ENCODE results near the gene CSRP1. TPM values are rescaled to one million over a fixed set of nuclear protein-coding genes. Genes with fewer than 3 reads are reported as not detected.

The CSRP1 gene
- total and polyA plus RNA-seq, 2 experiments from 2014 or later, result 5.8 to 29.9 TPM

DNA sequence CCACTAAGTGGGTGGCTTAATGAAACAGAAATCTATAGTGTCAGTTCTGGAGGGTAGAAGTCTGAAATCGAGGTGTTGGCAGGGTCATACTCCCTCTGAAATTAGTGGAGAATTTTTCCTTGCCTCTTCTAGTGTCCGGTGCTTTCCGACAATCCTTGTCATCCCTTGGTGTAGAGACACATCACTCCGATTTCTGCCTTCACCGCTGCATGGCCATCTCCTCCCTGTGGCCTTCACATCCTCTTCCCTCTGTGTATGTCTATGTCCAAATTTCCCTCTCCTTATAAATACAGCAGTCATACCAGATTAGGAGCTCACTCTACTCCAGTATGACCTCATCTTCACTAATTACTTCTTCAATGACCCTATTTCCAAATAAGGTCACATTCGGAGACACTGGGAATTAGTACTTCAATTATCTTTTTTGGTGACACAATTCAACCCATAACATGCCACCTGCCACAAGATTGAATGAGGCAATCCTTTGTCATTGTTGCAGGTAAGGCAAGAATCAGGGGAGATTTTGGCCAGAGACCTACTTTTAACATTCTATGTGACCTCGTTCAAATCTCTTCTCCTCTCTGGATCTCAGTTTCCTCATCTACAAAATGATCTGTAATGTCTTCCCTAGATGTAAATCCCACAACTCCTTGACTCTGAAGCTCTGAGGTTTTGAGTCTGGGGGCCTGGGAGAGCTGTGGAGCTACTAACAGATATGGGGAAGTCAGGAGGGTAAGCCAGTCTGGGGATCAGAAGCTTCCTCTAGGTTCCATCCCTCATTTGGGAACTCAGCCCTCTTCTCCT, 48.1 kb upstream of the CSRP1 start (continued):
- no peak for TF ChIP-seq EZH2phosphoT487 (IDR thresholded peaks at IDR 0.05; ENCODE audit: unreplicated experiment)
- TF ChIP-seq, protein P1, sequence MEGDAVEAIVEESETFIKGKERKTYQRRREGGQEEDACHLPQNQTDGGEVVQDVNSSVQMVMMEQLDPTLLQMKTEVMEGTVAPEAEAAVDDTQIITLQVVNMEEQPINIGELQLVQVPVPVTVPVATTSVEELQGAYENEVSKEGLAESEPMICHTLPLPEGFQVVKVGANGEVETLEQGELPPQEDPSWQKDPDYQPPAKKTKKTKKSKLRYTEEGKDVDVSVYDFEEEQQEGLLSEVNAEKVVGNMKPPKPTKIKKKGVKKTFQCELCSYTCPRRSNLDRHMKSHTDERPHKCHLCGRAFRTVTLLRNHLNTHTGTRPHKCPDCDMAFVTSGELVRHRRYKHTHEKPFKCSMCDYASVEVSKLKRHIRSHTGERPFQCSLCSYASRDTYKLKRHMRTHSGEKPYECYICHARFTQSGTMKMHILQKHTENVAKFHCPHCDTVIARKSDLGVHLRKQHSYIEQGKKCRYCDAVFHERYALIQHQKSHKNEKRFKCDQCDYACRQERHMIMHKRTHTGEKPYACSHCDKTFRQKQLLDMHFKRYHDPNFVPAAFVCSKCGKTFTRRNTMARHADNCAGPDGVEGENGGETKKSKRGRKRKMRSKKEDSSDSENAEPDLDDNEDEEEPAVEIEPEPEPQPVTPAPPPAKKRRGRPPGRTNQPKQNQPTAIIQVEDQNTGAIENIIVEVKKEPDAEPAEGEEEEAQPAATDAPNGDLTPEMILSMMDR (conservative IDR thresholded peaks at IDR 0.05; ENCODE audit: low read depth in 2 of 2), result no peak
- TF ChIP-seq JUNB (IDR thresholded peaks at IDR 0.05; ENCODE audit: unreplicated experiment), result no peak
- TF ChIP-seq, protein P2, sequence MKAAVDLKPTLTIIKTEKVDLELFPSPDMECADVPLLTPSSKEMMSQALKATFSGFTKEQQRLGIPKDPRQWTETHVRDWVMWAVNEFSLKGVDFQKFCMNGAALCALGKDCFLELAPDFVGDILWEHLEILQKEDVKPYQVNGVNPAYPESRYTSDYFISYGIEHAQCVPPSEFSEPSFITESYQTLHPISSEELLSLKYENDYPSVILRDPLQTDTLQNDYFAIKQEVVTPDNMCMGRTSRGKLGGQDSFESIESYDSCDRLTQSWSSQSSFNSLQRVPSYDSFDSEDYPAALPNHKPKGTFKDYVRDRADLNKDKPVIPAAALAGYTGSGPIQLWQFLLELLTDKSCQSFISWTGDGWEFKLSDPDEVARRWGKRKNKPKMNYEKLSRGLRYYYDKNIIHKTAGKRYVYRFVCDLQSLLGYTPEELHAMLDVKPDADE (IDR thresholded peaks at IDR 0.05), result no peak
- no peak for TF ChIP-seq POLR2AphosphoS5 (IDR thresholded peaks at IDR 0.05; ENCODE audit: low read depth)

DNA sequence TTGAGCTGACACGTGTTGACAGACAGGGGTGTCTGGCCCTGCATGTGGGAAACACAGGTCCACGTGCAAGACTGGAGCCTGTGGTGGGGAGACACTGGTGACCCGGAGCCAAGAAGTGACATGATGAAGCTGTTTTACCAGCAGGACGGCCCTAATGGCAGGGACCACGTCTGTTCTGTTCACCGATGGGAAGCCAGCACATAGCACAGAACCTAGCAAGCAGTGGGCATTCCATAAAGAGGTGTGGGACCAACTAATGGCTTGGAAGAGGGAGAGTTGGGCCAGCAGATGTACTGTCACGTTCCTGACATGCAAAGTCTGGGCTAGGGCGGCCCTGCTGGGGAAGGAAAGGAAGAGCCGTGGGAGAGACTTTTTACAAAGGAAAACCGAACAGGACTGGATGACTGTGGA, 47.3 kb upstream of the CSRP1 start:
- Histone ChIP-seq H3K27ac (ENCODE audit: low read depth) (no peak overlapping the region), H3K4me2 (no peak overlapping the region), H3K9me2 (ENCODE audit: insufficient read depth) (no peaks in the 10 kb centered on the region), H3F3A (replicated peaks; ENCODE audit: low read depth) (no peaks in the 10 kb centered on the region), H3K4me1 (ENCODE audit: insufficient read depth) (no peaks in the 10 kb centered on the region; the same call in 1 of the 2 replicates), H4K20me1 (replicated peaks; ENCODE audit: insufficient read depth) (no peaks in the 10 kb centered on the region), H3K36me3 (ENCODE audit: insufficient read depth) (no peaks in the 10 kb centered on the region), H2AFZ (no peak overlapping the region), H3K4me3 (no peak overlapping the region), H3K79me2 (replicated peaks; ENCODE audit: insufficient read depth) (no peaks in the 10 kb centered on the region), H3K27me3 (ENCODE audit: insufficient read depth) (no peaks in the 10 kb centered on the region)
- H3K4me1 Mint-ChIP-seq, result peaks cover 10% of the 10 kb centered on the region
- no peak for TF ChIP-seq POLR2AphosphoS5 (IDR thresholded peaks at IDR 0.05; ENCODE audit: low read depth)
- TF ChIP-seq, protein P3, sequence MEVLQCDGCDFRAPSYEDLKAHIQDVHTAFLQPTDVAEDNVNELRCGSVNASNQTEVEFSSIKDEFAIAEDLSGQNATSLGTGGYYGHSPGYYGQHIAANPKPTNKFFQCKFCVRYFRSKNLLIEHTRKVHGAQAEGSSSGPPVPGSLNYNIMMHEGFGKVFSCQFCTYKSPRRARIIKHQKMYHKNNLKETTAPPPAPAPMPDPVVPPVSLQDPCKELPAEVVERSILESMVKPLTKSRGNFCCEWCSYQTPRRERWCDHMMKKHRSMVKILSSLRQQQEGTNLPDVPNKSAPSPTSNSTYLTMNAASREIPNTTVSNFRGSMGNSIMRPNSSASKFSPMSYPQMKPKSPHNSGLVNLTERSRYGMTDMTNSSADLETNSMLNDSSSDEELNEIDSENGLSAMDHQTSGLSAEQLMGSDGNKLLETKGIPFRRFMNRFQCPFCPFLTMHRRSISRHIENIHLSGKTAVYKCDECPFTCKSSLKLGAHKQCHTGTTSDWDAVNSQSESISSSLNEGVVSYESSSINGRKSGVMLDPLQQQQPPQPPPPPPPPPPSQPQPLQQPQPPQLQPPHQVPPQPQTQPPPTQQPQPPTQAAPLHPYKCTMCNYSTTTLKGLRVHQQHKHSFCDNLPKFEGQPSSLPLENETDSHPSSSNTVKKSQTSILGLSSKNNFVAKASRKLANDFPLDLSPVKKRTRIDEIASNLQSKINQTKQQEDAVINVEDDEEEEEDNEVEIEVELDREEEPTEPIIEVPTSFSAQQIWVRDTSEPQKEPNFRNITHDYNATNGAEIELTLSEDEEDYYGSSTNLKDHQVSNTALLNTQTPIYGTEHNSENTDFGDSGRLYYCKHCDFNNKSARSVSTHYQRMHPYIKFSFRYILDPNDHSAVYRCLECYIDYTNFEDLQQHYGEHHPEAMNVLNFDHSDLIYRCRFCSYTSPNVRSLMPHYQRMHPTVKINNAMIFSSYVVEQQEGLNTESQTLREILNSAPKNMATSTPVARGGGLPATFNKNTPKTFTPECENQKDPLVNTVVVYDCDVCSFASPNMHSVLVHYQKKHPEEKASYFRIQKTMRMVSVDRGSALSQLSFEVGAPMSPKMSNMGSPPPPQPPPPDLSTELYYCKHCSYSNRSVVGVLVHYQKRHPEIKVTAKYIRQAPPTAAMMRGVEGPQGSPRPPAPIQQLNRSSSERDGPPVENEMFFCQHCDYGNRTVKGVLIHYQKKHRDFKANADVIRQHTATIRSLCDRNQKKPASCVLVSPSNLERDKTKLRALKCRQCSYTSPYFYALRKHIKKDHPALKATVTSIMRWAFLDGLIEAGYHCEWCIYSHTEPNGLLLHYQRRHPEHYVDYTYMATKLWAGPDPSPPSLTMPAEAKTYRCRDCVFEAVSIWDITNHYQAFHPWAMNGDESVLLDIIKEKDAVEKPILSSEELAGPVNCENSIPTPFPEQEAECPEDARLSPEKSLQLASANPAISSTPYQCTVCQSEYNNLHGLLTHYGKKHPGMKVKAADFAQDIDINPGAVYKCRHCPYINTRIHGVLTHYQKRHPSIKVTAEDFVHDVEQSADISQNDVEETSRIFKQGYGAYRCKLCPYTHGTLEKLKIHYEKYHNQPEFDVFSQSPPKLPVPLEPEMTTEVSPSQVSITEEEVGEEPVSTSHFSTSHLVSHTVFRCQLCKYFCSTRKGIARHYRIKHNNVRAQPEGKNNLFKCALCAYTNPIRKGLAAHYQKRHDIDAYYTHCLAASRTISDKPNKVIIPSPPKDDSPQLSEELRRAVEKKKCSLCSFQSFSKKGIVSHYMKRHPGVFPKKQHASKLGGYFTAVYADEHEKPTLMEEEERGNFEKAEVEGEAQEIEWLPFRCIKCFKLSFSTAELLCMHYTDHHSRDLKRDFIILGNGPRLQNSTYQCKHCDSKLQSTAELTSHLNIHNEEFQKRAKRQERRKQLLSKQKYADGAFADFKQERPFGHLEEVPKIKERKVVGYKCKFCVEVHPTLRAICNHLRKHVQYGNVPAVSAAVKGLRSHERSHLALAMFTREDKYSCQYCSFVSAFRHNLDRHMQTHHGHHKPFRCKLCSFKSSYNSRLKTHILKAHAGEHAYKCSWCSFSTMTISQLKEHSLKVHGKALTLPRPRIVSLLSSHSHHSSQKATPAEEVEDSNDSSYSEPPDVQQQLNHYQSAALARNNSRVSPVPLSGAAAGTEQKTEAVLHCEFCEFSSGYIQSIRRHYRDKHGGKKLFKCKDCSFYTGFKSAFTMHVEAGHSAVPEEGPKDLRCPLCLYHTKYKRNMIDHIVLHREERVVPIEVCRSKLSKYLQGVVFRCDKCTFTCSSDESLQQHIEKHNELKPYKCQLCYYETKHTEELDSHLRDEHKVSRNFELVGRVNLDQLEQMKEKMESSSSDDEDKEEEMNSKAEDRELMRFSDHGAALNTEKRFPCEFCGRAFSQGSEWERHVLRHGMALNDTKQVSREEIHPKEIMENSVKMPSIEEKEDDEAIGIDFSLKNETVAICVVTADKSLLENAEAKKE (CRISPR knock-in tag; IDR thresholded peaks at IDR 0.05), result no peak
- TF ChIP-seq ZNF331 (CRISPR knock-in tag; IDR thresholded peaks at IDR 0.05; ENCODE audit: low read depth), result no peak
- no peak for TF ChIP-seq NANOG (IDR thresholded peaks at IDR 0.05; ENCODE audit: borderline replicate concordance)
- no peak overlapping the region for H3K4me3 Mint-ChIP-seq
- no peak overlapping the region for H3K27ac Mint-ChIP-seq
- no peaks in the 10 kb centered on the region for H3K9me3 Mint-ChIP-seq
- H3K36me3 Mint-ChIP-seq (ENCODE audit: low read depth), result no peaks in the 10 kb centered on the region
- ATAC-seq, result no peak
- H3K27me3 Mint-ChIP-seq (ENCODE audit: insufficient read depth, low read depth, poor library complexity), result peaks cover 7% of the 10 kb centered on the region
- no peak for DNase-seq (ENCODE audit: low spot score)
